Activated CD4-positive, alpha-beta T cell treated with anti-CD3 and anti-CD28 coated beads for 1 hour (primary cell): Measurements from ENCODE around the gene MNX1.

Experiments used
- DNase-seq: peaks from one replicate; pipeline ENCODE4 v3.0.0-alpha.2; 2020

MNX1 gene

GRCh38 chr7:157014635-157015555 is 4.4 kb upstream of the MNX1 start:
- no peak for DNase-seq

DNA sequence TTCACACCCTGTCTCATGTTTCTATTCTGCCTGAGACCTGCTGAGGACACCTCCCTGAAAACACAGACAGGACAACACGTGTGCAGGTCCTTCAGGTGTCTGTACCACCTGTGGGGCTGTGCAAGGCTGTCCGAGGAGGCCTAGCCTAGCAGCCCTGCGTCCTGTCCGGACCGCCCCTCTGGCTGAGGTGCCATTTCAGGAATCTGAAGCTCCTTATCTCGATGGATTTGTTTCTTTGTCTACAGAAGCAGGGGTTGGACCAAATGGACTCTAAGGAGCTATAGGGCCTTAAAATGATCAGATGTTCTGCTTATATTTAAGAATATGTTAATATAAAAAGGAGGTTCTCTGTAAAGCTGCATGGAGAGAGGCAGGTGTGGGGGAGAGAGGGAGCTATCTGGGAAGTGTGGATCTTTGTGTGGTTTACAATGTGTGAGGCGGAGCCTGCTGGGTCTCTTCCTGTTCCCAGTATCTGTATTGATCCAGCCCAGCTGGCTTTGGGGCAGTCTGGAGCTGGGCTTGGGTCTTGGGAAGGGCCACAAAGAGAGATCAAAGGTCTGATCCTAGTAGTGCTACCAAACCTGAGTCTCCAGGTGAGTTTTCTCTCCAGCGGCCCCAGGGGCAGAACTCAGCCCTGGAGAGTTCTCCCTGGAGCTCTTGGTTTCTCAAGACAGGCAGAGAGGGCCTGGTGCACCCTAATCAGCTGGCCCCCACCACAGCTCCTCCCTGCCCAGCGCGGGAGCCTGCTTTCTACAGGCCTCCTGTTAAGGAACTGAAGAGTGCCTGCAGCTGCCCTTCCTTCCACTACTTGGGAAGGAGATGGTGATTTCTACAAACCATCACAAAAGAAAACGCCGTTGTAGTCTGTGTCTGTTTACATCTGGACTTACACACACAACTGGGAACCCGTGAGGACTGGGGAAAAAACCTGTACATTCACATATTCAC is 3.4 kb upstream of the MNX1 start:
- no peak for DNase-seq

DNA sequence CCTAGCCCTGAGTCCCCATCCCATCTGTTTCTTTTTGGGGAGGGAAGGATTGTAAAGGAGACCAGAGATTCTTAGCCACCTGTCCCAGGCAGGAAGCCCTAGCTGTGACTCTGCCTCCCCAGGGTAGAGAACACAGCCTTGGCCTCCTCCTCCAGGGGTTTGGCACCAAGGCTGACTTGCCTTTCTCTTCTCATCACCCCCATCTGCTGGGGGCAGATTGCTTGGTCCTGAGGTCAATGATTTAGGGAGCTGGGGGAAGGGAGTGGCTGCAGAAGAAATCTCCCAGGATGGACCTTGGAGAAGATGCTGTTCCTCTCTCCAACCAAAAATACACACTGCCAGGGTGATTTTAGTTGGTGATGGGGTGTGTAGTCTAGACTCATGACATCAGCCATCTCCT is 2.6 kb upstream of the MNX1 start:
- DNase-seq: no peak

DNA sequence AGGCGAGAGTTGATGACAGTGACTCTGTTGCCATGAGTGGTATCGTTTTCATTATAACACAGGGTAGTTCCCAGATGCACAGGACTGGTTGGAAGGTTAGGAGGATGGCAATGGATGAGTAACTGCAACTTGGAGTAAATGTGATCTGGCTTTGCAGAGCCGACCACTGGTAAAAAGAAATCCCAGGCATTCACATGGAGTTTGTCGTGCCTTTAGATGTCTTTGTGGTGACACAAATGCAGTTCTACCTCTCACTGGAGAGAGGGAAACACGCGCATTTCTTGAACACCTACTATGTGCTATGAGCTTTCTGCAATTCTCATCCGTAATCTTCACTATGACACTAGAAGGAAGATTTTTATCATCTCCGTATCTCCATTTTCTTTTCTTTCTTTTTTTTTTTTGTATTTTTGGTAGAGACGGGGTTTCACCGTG is 1.7 kb upstream of the MNX1 start:
- no peak for DNase-seq

GRCh38 chr7:157011333-157012112 is 1.1 kb upstream of the MNX1 start:
- no peak for DNase-seq

- no peak for DNase-seq
Measured at GRCh38 chr7:157009778-157010587, 480 bp downstream of the MNX1 start.

GRCh38 chr7:157009170-157009777 is 1.2 kb downstream of the MNX1 start:
- DNase-seq: no peak

GRCh38 chr7:157008206-157009169 is 2.0 kb downstream of the MNX1 start:
- DNase-seq: no peak

GRCh38 chr7:157007470-157008066 is 2.9 kb downstream of the MNX1 start:
- DNase-seq: no peak

DNA sequence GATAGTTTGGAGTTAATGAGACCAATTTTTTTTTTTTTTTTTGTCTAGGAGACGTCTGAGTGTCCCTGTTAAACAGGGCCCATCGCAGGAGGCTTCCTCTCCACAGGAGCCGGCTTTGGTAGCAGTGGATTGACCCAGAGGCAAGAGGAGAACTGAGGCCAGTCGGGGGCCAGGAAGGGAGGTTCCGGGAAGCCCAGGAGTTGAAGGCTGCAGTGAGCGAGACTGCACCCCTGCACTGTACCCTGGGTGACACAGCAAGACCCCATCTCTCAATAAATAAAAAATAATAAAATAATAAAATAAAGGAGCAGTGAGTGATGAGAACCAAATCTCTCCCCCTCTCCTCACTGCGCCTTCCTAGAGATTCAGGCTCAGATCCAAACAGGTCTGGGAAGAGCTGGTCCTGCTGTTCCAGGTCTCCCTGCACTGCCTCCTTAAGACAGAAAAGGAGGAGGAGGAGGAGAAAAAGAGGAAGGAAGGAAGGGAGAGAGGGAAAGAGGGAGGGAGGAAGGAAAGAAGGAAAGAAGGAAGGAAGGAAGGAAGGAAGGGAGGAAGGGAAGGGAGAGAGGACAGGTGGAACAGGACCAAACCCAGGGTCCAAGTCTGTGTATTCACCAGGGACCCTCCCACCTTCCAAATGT is 3.5 kb downstream of the MNX1 start:
- DNase-seq: no peak

GRCh38 chr7:157006205-157006747 is 4.2 kb downstream of the MNX1 start:
- DNase-seq: no peak

- no peak for DNase-seq
Measured at GRCh38 chr7:157005456-157006204, 4.8 kb downstream of the MNX1 start.

DNA sequence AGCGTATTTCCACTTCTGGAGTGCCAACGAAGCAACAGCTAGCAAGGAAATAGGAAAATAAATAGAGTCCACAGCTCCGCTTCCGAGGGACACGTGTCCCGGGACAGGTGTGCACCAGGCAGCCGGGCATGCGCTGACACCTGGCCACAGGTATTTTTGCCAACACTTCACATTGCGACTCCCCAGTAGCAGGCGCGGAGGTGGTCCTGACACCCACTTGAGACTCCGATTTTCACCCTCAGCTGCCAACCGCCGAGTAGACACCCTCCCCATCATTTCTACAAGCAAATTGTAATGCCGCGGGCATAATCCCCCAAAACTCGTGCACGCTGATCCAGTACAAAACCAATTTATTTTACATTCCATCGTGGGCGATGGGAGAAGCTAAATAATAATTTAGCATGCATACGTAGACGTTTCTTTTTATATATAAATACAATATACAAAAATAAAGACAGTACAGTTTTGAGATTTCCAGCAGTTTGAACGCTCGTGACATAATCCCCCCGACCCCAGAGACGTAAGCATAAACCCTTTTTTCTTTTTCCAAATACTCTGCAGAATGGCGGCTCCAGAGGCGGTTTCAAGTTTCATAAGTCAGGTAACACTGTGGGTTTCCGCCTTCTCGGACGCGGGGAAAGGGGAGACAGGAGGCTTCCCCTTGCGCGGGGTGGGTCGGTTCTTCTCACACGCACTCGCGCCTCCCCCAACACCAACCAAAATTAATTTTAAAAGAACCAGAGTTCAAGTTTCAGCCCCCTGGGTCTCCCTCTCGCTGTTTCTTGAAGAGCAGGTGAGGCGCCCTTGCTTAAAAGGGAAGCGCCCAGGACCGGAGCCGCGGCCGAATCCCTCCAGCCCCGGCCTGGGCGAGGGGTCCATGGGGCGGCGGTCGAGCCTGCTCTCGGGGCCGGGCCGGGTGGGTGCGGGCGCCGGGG is 5.7 kb downstream of the MNX1 start:
- DNase-seq: no peak

GRCh38 chr7:157003756-157004520 is 6.5 kb downstream of the MNX1 start:
- no peak for DNase-seq

DNA sequence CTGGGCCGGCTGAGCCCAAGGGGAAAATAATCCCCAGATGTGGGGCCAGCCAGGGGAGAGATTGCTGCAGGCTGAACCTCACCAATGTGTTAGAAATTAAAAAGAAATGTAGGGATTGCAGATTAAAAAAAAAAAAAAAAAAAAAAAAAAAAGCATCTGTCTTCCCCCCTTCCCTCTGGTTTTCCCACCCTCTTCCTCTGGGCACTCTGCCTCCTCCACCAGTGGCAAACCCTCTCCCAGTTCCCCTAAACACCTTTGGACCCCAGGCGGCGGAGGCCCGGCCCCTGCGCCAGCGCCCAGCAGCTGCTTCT is 7.1 kb downstream of the MNX1 start:
- no peak for DNase-seq

DNA sequence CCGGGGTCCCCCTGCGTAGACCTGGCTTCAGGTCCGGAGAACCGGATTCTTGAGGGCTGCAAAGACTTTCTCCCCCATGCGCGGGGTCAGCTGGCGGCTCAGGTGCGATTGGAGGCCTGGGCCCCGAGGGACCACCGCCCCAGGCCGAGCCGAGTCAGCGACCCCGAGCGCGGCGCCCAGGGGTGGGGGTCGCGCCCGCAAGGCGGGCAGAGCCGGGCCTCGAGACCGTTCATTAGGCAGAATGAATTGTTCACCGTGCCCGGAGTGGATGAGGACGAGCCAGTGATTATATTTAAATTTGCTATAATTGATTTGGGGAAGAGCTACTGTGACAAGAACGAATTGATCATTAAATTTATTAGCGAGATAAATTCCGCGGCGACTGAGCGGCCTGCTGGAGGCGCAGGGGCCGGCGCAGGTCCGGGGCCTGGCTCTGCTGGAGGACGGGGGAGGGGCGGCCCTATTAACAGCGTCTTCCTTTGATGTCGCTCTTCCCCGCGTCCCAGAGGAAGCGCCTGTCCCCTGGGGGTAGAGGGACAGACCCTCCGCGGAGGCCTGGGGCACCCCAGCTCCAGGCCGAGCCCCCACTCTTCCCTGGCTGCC is 7.5 kb downstream of the MNX1 start:
- DNase-seq: no peak
